Middle frontal gyrus (tissue), 1 donor: ENCODE data around the gene CCDC17.
"Not testable (repeated sequence)": the region's sequence is repeated elsewhere in the genome, so short reads cannot be mapped to it uniquely, and the experiment has no call there.

ENCODE experiments used
- DNase-seq: peaks from one replicate; pipeline ENCODE4 v3.0.0-alpha.2; 2015; ENCODE audit warnings: low spot score; ENCODE audit errors: extremely low spot score

CCDC17 gene

GRCh38 chr1:45621895-45622523 is 1.8 kb downstream of the CCDC17 start:
- DNase-seq = no peak

- no peak for DNase-seq
Observed at GRCh38 chr1:45621501-45621836, 2.4 kb downstream of the CCDC17 start.

- DNase-seq = no peak
Observed at GRCh38 chr1:45620588-45621500, 3.0 kb downstream of the CCDC17 start.

GRCh38 chr1:45619149-45619921 is 4.5 kb downstream of the CCDC17 start:
- DNase-seq = no peak

- no peak for DNase-seq
Observed at GRCh38 chr1:45617618-45618017, 6.2 kb downstream of the CCDC17 start.

GRCh38 chr1:45615885-45616284 is 8.0 kb downstream of the CCDC17 start:
- DNase-seq = no peak

- DNase-seq = no peak
Observed at GRCh38 chr1:45612941-45613579, 10.8 kb downstream of the CCDC17 start.

- no peak for DNase-seq
Observed at GRCh38 chr1:45610589-45611226, 13.1 kb downstream of the CCDC17 start.

- no peak for DNase-seq
Observed at GRCh38 chr1:45608175-45609156, 15.4 kb downstream of the CCDC17 start.

- no peak for DNase-seq
Observed at GRCh38 chr1:45607404-45608074, 16.3 kb downstream of the CCDC17 start.

- no peak for DNase-seq
Observed at GRCh38 chr1:45604239-45604638, 19.6 kb downstream of the CCDC17 start.

GRCh38 chr1:45596765-45597164 is 27.1 kb downstream of the CCDC17 start:
- not testable (repeated sequence) for DNase-seq

- no peak for DNase-seq
Observed at GRCh38 chr1:45594412-45594811, 29.4 kb downstream of the CCDC17 start.

GRCh38 chr1:45589861-45590260 is 34.0 kb downstream of the CCDC17 start:
- DNase-seq = no peak

- DNase-seq = no peak
Observed at GRCh38 chr1:45586769-45587168, 37.1 kb downstream of the CCDC17 start.

- no peak for DNase-seq
Observed at GRCh38 chr1:45585496-45586075, 38.3 kb downstream of the CCDC17 start.

- no peak for DNase-seq
Observed at GRCh38 chr1:45585110-45585426, 38.8 kb downstream of the CCDC17 start.

- peak; percentile 73 for DNase-seq
Observed at GRCh38 chr1:45584351-45585109, 39.3 kb downstream of the CCDC17 start.
